ENCODE data around the gene MRPS18B. TPM values are rescaled to one million over a fixed set of nuclear protein-coding genes. Genes with fewer than 3 reads are reported as not detected.

The MRPS18B gene
- polyA plus RNA-seq, 1 of the 3 experiments (the other 2 are of a cell fraction), result 45.2 TPM

GRCh38 chr6:30598912-30599624, 18.6 kb upstream of the MRPS18B start (continued):
- TF ChIP-seq USF2 (IDR thresholded peaks at IDR 0.05; ENCODE audit: borderline replicate concordance, low read depth, low read length), result no peak
- no peak for TF ChIP-seq IRF3 (IDR thresholded peaks at IDR 0.05; ENCODE audit: low read depth, low read length)
- peak; percentile 18; the same call in 1 of the 2 replicates for TF ChIP-seq POLR2AphosphoS5 (IDR thresholded peaks at IDR 0.05; ENCODE audit: low read depth, low read length)
- no peak for TF ChIP-seq CHD2 (IDR thresholded peaks at IDR 0.05; ENCODE audit: low read length, partially characterized antibody)
- TF ChIP-seq FOSL2 (IDR thresholded peaks at IDR 0.05; ENCODE audit: borderline replicate concordance, low read depth), result no peak
- no peak for TF ChIP-seq TAF1 (IDR thresholded peaks at IDR 0.05; ENCODE audit: borderline replicate concordance, low read depth, low read length)
- no peak for TF ChIP-seq RXRA (IDR thresholded peaks at IDR 0.05; ENCODE audit: borderline replicate concordance, low read depth)
- TF ChIP-seq TCF12 (IDR thresholded peaks at IDR 0.05), result no peak

GRCh38 chr6:30599625-30600324, 17.9 kb upstream of the MRPS18B start:
- H3K9me2 ChIP-seq, result no peaks in the 10 kb centered on the region
- H3K9me3 ChIP-seq, result no peaks in the 10 kb centered on the region
- no peak overlapping the region for H2AFZ ChIP-seq (ENCODE audit: low read depth)
- no peaks in the 10 kb centered on the region for H3K79me2 ChIP-seq (ENCODE audit: insufficient read depth)
- CTCF ChIA-PET, result interaction anchor here (1.4 to 9.9 kb wide), 3 partner anchors 10 to 56 kb away, joined by 5 to 118 read pairs (median 18); no protein-coding TSS in a partner anchor
- no peak overlapping the region for H3K4me3 ChIP-seq (ENCODE audit: low read depth in 2 of 2, low read length in 1 of 2)
- peaks cover 35% of the 10 kb centered on the region for H3F3A ChIP-seq (replicated peaks; ENCODE audit: insufficient read depth)
- WGBS (ENCODE audit: low lambda C conversion rate), result 92% methylated on average over 13 of the region's 13 CpGs
- TF ChIP-seq TAF1 (IDR thresholded peaks at IDR 0.05; ENCODE audit: borderline replicate concordance, low read depth, low read length) (no peak), USF2 (IDR thresholded peaks at IDR 0.05; ENCODE audit: borderline replicate concordance, low read depth, low read length) (no peak), SMC3 (IDR thresholded peaks at IDR 0.05; ENCODE audit: low read depth, low read length) (no peak), GATA2 (CRISPR knock-in tag; IDR thresholded peaks at IDR 0.05) (no peak), MEF2A (IDR thresholded peaks at IDR 0.05; ENCODE audit: borderline replicate concordance, low read depth) (no peak), MXI1 (IDR thresholded peaks at IDR 0.05; ENCODE audit: low read depth, low read length) (no peak), NRF1 (IDR thresholded peaks at IDR 0.05; ENCODE audit: low read depth, low read length) (no peak), CTCF (IDR thresholded peaks at IDR 0.05) (no peak), FOSL2 (IDR thresholded peaks at IDR 0.05; ENCODE audit: borderline replicate concordance, low read depth) (no peak), IRF3 (IDR thresholded peaks at IDR 0.05; ENCODE audit: low read depth, low read length) (no peak)
- no peak overlapping the region for H3K9ac ChIP-seq
- no peaks in the 10 kb centered on the region for H3K27me3 ChIP-seq (ENCODE audit: insufficient read depth)
- no peaks in the 10 kb centered on the region for H3K4me1 ChIP-seq (ENCODE audit: control insufficient read depth in 1 of 2, insufficient read depth in 2 of 2, low read depth in 1 of 2, low read length in 1 of 2)
- no peak for DNase-seq
- no peak overlapping the region for H3K4me2 ChIP-seq
- no peaks in the 10 kb centered on the region for H4K20me1 ChIP-seq (ENCODE audit: insufficient read depth)
- peaks cover 31 to 48% of the 10 kb centered on the region in 2 experiments for H3K36me3 ChIP-seq (replicated peaks in 1 of 2; ENCODE audit: control insufficient read depth in 1 of 2, insufficient read depth in 2 of 2, low read length in 1 of 2)
- H3K27ac ChIP-seq (ENCODE audit: low read depth in 2 of 2, low read length in 1 of 2), result 0 out of 4 replicates have a peak overlapping the region, but pooled peaks of 1 of the 2 experiments have one; percentile 13
- POLR2A ChIA-PET, result interaction anchor here (1.6 to 2.4 kb wide), 3 partner anchors 9 to 14 kb away, joined by 6 to 18 read pairs (median 12); no protein-coding TSS in a partner anchor

Measured in SK-N-SH (cell line).